HepG2 (cell line): ENCODE data around the gene DRAP1.

ENCODE experiments used
- CBX5 ChIP-seq: sonication (generic); formaldehyde crosslinking; IDR thresholded peaks from 2 replicates; pipeline ENCODE4 v1.4.0; 2020; ENCODE audit warnings: missing genetic modification reagents, borderline replicate concordance
- CTCF ChIP-seq: sonication (generic); formaldehyde crosslinking; IDR thresholded peaks from 2 replicates; pipeline ENCODE4 v1.5.0; 2020; ENCODE audit warnings: mild to moderate bottlenecking, missing genetic modification reagents, moderate library complexity
- DNMT1 ChIP-seq: sonication (generic); formaldehyde crosslinking; IDR thresholded peaks from 2 replicates; pipeline ENCODE4 v1.5.1; 2020; ENCODE audit warnings: mild to moderate bottlenecking, missing genetic modification reagents
- EZH2 ChIP-seq: conservative IDR thresholded peaks from 2 replicates; pipeline ENCODE4 v1.6.1; 2012; ENCODE audit warnings: mild to moderate bottlenecking, low read depth, low read length, moderate library complexity
- GABPA ChIP-seq, 2 experiments: IDR thresholded peaks; 2 replicates each; pipeline ENCODE4 v1.6.1; 2011 to 2016; ENCODE audit warnings: low read depth in 2 of 2, low read length in 1 of 2, missing biosample characterization in 1 of 2, missing genetic modification characterization in 1 of 2
- GPBP1L1 ChIP-seq: sonication (generic); formaldehyde crosslinking; IDR thresholded peaks from 2 replicates; pipeline ENCODE4 v1.5.0; 2020; ENCODE audit warnings: mild to moderate bottlenecking, missing genetic modification reagents
- GZF1 ChIP-seq: sonication (generic); formaldehyde crosslinking; IDR thresholded peaks from 2 replicates; pipeline ENCODE4 v1.5.1; 2020; ENCODE audit warnings: mild to moderate bottlenecking, missing genetic modification reagents
- KLF6 ChIP-seq: IDR thresholded peaks from 2 replicates; pipeline ENCODE4 v1.8.0; 2016; ENCODE audit warnings: missing biosample characterization, missing genetic modification reagents
- NR2F1 ChIP-seq, 2 experiments: fragments of 450-650 bp in 1 of 2; formaldehyde crosslinking in 1 of 2; IDR thresholded peaks; 2 replicates each; pipeline versions ENCODE4 v1.5.0 to v1.6.1; 2016 to 2020; ENCODE audit warnings: mild to moderate bottlenecking in 1 of 2, missing compliant biosample characterization in 1 of 2, missing genetic modification reagents in 1 of 2, moderate library complexity in 1 of 2
- POLR2AphosphoS5 ChIP-seq: IDR thresholded peaks from 2 replicates; pipeline ENCODE4 v1.6.1; 2012; ENCODE audit warnings: low read depth, low read length
- TAF1 ChIP-seq: sonication (generic); formaldehyde crosslinking; IDR thresholded peaks from 2 replicates; pipeline ENCODE4 v1.4.0; 2020; ENCODE audit warnings: missing genetic modification reagents
- ZBTB43 ChIP-seq: sonication (generic); formaldehyde crosslinking; conservative IDR thresholded peaks from 2 replicates; pipeline ENCODE4 v1.4.0; 2020; ENCODE audit warnings: missing genetic modification reagents
- ZNF10 ChIP-seq: sonication (generic); formaldehyde crosslinking; IDR thresholded peaks from 2 replicates; pipeline ENCODE4 v1.4.0; 2020; ENCODE audit warnings: mild to moderate bottlenecking, low read depth, missing genetic modification reagents, borderline replicate concordance
- TF ChIP-seq, protein P1 (sequence below): sonication (generic); formaldehyde crosslinking; IDR thresholded peaks from 2 replicates; pipeline ENCODE4 v1.5.1; 2020; ENCODE audit warnings: missing genetic modification reagents, mild to moderate bottlenecking, borderline replicate concordance

DNA sequence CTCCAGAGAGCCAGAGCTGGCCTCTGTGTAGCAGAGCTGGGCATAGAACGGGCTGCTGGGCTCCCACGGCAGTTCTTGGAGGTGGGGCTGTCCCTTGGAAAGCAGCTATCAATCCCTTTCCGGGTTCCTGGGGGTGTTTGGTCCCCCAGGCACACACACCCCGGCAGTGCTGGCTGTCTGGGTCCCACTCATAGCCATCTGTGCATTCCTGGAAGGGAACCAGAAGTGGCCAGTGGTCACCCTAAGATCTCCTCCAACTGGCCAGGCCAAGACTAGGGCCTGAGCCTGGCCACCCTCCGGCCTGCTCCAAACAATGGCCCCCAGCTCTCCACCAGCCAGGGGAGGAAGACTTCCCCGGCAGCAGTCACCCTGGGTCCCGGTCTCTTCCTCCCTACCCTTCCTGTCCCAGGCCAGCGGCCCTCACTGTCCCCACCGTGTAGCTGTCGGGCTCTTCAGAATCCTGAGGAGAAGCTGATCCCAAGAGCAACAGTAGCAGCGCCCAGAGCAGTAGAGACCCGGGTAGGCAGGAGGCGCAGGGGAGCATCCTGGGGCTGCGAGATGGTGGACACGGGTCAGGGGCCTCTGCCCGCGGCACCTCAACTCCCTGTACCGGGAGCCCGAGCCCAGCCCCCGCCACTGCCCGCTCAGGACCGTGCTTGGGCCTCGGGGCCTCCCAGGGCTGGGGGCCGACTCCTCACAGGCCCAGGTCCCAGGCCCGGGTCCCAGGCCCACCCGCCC lies 47.2 kb upstream of the DRAP1 start:
- no peak for TF ChIP-seq TAF1 (CRISPR knock-in tag)
- TF ChIP-seq, protein P1, sequence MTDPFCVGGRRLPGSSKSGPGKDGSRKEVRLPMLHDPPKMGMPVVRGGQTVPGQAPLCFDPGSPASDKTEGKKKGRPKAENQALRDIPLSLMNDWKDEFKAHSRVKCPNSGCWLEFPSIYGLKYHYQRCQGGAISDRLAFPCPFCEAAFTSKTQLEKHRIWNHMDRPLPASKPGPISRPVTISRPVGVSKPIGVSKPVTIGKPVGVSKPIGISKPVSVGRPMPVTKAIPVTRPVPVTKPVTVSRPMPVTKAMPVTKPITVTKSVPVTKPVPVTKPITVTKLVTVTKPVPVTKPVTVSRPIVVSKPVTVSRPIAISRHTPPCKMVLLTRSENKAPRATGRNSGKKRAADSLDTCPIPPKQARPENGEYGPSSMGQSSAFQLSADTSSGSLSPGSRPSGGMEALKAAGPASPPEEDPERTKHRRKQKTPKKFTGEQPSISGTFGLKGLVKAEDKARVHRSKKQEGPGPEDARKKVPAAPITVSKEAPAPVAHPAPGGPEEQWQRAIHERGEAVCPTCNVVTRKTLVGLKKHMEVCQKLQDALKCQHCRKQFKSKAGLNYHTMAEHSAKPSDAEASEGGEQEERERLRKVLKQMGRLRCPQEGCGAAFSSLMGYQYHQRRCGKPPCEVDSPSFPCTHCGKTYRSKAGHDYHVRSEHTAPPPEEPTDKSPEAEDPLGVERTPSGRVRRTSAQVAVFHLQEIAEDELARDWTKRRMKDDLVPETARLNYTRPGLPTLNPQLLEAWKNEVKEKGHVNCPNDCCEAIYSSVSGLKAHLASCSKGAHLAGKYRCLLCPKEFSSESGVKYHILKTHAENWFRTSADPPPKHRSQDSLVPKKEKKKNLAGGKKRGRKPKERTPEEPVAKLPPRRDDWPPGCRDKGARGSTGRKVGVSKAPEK, result no peak
- TF ChIP-seq POLR2AphosphoS5, result no peak
- TF ChIP-seq EZH2, result no peak
- no peak for TF ChIP-seq GZF1 (CRISPR knock-in tag)
- TF ChIP-seq CTCF (CRISPR knock-in tag), result peak; percentile 18; the same call in 1 of the 2 replicates
- TF ChIP-seq ZBTB43, result no peak
- TF ChIP-seq KLF6, result no peak
- no peak for TF ChIP-seq ZNF10 (CRISPR knock-in tag)
- TF ChIP-seq GABPA (IDR thresholded peaks at IDR 0.05; ENCODE audit: low read depth, low read length), result no peak
- TF ChIP-seq GABPA (CRISPR knock-in tag; IDR thresholded peaks at IDR 0.05; ENCODE audit: low read depth), result no peak
- no peak for TF ChIP-seq GPBP1L1 (CRISPR knock-in tag)
- no peak for TF ChIP-seq NR2F1 (CRISPR knock-in tag; IDR thresholded peaks at IDR 0.05)
- TF ChIP-seq DNMT1 (CRISPR knock-in tag), result no peak
- TF ChIP-seq CBX5 (CRISPR knock-in tag), result no peak
